SW480 (cell line): ENCODE results near the gene TACC2.
"Not testable (repeated sequence)": the region's sequence is repeated elsewhere in the genome, so short reads cannot be mapped to it uniquely, and the experiment has no call there.

Experiments used
- DNase-seq: peaks from one replicate; pipeline ENCODE4 v3.0.0-alpha.2; 2016; ENCODE audit warnings: low spot score

The TACC2 gene

DNA sequence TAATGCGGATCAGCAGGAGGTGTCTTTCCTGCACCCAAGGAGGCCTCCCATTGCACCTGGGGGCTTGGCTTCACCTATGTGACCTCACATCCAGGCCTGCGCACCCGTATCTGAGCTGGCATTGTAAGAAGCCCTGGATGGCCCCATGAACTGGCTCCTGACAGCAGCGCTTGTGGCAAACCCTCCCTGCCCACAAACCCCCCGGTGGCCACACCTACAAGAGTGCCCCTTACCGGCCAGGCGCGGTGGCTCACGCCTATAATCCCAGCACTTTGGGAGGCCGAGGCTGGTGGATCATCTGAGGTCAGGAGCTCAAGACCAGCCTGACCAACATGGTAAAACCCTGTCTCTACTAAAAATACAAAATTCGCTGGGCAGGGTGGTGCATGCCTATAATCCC lies 107.2 kb downstream of the TACC2 start:
- not testable (repeated sequence) for DNase-seq

DNA sequence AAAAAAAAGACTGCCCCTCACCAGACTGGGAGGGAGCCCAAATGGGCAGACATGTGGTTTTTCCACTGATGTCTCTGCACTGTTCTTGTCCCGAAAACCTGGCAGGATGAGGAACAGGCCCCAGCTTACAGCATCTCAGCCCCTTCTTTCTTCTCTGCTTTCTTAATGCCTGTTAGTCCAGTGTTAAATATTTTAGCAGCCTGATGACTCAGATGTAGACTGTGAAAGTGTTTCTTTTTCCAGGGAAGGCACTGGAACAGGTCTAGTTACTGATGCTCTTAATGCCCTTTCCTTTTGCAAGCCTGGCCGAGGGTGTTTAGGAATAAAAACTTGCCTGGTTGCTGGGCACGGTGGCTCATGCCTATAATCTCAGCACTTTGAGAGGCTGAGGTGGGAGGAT lies 107.7 kb downstream of the TACC2 start:
- DNase-seq = no peak

DNA sequence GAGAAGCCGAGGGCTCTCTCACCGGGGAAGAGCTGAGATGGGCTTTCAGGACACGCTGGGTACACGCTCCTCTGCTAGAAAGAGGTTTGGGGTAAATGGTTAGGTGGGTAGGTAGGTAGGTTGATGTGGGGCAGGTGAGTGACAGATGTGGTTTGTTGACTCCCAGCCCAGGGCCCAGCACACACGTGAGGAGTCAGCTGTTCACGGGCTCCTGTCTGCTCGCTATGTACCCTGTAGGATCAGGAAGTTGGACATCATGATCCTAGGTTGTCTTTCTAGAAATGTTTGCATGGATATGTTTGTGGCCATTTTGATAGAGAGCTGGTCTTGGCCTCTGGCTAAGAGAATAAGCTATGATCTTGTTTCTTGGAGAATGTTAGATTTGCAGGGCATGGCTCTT lies 109.0 kb downstream of the TACC2 start:
- no peak for DNase-seq

DNA sequence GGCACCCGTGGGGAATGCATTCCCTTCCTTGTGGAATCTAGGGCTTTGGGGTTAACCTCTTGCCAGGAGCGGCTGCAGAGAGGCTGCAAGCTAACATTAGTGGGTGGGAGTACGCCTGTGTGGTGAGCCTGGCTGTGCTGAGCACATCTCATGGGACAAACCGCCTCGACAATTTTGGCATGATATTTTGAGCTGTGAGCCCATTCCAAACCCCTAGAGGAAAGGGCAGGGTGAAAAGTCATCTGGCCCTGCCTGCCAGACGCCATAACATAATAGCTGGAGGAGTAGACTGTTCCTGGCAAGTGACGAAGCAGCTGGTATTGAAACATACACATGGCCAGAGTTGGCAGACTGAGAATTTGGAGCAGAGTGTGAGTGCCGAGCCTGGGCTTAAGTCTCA lies 110.0 kb downstream of the TACC2 start:
- no peak for DNase-seq

DNA sequence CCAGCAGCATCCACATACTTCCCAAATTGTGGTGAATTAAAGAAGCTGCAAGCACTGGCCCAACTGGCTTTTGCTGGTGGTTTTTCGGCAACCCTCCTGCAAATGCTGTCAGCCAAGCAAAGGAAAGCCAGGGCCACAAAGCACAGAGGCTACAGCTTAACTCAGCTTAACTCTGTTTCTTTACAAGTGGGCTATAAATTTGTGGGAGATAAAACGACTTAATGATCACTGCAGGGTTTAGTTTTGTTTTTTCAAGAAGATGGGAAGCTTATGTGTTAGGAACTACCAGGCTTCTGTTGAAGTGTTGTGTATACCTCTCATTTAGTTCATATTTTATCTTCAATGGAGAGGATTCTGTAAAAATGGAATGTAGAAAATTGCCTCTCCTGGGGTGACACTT lies 110.6 kb downstream of the TACC2 start:
- no peak for DNase-seq

DNA sequence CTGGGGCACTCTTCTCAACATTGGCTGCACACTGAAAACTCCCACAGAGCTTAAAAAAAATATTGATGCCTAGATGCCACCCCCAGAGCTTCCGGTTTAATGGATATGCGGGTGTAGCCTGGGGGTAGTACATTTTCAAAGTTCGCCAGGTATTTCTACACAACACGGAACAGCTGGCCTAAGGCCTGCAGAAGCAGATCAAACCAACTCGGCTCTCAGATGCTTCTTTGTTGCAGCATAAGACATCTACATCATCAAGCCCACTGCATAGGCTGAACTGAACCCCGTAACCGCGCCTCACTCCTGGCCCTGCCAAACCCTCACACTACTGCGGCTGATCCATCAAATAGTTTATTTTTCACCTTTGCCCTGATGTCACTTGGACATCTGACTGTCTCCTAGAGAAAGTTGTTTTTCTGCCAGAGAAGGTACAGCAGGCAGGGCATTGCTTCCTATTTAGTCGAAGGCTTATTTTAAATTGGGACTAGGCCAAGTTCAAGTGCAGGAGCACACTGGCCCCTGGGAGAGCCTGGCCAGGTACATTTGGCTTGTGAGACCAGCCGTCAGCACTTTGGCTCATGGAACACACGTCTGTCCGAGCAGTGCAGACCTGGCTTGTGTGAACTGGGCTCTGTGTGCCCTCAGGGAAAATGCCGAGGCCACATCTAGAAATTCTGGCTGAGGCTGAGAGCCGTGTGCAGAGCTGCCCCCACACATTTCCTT lies 113.3 kb downstream of the TACC2 start:
- DNase-seq = no peak

DNA sequence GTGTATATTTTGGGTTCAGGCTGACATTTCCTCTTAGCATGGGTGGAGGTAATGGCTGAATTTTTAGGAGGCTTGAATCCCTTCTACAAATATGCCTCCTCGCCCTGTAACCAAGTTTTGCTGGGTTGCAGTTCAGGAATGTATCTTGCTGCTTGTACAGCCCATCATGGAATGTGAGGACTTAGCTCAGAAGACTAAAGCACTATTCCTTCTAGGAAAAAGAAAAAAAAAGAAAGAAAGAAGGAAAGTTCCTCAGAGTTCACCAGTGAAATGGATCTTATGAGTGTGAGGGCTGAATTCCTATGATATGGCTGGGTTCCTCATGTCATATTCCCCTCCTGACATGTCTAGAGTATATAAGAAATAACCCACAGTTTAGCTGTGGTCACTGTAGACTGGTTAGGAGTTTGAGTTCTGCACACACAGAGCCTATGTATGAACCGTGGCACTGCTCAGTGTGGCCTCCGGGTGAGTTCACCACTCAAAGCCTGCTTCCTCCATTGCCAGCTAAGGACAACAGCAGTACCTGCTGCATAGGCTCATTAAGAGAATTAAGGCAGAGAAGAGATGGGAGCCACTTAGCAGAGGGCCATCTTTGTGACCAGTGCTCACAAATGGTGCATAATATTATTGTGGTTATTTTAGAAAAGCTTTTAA lies 114.0 kb downstream of the TACC2 start:
- DNase-seq = no peak

DNA sequence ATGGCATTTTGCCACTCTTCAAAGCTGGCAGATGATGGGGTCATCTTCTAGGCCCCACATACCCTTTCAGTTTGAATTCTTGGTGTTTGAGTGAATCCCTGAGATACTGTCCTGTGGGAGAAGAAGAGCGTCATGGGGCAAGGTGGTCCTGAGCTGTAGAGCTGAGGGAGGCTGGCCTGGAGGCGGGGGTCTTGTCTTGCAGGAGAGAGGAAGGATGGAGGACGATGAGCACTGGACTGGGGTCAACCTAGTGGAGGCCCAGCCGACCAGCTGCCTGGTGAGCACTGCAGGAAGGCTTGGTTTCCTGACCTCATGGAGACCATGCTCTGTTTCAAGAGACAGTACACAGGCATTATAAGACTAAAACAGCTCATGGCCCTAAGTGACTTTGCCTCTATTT lies 114.6 kb downstream of the TACC2 start:
- no peak for DNase-seq

DNA sequence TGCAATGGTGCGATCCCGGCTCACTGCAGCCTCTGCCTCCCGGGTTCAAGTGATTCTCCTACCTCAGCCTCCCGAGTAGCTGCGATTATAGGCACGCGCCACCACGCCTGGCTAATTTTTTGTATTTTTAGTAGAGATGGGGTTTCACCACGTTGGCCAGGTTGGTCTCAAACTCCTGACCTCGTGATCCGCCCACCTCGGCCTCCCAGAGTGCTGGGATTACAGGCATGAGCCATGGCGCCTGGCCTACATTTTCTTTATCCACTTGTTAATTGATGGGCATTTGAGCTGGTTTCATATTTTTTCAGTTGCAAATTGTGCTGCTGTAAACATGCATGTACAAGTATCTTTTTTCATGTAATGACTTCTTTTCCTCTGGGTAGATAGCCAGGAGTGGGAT lies 119.8 kb downstream of the TACC2 start:
- DNase-seq = not testable (repeated sequence)

DNA sequence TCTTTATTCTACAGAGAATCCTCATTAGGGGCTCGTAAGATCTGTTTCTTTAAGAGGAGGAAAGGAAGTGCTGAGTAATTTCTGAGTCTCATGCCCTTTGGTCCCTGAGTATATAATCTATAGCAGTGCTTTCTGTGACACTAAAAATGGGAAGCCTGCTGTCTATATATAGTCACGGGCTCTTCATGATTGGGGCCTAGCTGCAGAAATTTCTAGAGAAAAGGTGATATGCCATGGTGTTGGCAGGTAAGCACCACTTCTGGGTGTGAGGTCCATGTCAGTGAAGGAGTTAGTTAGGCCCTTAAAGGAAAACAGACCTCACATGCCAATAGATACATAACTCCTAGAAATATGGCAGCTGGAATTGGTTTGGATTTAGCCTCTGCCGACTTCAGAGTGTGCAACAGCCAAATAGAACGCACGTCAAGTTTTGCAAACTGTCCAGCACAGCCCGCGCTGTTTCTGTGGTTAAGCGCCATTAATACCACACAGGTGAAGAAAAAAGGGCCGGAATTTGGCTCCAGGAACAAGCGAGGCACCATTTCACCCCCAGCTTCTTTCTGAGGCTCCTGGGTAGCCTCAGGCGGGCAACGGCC lies 123.2 kb downstream of the TACC2 start:
- DNase-seq = peak; percentile 15

DNA sequence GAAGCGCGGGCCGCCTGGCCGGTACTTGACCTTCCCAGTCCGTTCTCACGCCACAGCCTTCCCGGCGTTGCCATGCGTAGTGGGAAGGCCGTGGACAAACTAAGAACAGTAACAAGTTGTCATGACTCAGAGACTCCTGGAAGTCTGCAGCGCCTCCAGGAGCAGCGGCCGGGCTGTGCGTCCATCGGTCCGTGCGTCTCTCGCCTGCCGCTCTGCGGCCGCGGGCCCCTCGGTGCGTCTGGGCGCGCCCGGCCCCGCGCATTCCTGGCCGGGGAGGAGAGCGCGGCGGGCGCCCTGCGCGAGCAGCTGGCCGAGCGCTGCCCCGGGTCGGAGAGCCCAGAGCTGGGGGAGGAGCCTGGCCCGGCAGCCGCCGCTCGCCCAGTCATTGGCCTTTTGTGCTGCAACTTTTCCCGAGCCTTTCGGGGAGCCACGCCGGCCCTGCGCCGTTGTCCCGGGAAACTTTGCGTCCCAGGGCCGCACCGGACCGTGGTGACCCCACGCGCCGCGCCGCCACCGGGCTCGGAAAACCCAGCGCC lies 123.7 kb downstream of the TACC2 start:
- DNase-seq = peak; percentile 90

DNA sequence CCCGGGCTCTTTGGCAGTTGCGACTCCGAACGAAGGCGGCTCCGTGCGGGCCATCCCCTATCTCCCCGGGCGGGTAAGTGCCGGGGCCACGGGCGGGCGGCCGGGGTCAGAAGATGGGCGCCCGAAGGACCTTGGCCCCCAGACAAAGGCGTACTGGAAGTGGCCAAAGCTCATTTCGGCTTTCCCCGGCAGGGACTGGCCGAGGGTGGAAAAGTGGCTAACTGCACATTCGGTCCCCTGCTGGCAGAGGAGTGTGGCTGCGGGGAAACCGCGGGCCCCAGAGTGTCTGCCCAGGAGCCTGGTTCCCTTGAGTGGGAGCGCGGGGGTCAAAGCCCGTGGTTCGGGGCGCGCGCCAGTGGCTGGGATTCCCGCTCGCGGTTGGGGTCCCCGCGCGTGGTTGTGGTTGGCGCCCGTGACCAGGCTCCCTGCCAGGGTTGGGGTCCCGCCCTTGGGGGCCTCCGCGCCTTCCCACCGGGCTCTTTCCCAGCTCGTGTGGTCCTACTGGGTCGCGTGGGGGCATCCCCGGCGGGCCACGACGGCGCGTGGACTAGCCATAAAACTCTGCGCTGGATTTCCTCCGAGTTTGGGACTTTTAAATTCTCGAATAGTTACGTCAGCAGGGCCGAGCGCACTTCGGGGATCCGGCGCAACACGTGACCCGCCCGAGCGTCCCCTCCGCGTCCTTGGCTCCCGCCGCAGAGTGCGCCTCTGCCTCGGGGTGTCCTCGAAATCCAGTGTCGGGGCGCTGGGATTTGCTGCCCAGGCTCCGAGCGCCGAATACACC lies 124.4 kb downstream of the TACC2 start:
- DNase-seq = peak; percentile 71

DNA sequence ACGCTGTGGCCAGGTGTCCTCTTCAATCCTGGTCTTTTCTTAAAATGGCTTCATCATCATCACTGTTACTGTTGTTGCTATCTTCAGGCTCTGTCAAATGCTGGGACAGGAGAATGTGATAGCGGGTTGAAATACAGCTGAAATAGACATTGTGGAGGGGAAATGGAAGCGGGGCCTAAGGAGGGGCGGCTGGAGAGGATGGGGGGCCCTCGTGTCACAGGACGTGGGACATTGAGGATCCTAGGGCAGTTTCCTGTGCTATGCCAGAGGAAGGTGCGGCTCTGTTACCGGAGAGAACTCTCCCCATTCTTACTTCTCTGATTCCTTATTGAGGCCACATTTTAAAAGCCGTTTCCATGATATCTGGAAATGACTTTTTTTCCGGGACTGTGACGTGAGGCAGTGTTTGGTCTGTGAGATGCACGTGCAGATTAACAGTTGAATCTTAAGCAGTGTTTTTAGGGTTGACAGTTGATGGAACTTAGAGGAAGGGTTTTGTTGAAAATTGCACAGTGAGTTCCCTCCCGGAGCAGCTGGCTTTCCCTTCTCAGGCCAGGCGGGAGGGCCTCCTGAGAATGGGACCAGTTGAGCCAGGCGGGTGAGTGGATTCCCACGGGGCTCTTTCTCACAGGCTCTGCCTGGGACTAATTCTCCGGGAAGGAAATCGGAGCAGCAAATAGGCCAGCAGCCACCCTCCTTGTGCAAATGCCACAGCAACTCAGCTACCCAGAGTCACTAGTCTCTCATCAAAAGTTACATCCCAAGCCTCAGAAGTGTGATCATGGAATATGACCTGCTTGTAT lies 125.2 kb downstream of the TACC2 start:
- no peak for DNase-seq

DNA sequence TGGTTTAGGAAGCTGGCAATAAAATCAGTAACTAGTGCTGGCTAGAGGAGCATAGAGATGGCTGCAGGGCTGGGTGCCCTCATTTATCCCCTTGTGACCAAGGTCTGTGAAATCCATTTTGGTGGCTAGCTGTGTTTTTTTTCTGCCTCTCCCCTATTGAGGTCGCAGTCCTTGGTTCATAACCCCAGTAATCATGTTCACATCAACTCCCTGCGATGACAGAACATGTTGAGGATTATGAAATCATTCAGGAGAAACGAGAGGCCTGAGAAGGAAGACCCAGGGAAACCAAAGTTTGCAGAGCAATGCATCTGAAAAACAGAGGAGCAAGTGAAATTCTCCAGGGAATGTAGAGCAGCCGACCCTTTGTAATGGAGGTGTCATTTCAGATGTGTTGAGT lies 126.9 kb downstream of the TACC2 start:
- DNase-seq = no peak

DNA sequence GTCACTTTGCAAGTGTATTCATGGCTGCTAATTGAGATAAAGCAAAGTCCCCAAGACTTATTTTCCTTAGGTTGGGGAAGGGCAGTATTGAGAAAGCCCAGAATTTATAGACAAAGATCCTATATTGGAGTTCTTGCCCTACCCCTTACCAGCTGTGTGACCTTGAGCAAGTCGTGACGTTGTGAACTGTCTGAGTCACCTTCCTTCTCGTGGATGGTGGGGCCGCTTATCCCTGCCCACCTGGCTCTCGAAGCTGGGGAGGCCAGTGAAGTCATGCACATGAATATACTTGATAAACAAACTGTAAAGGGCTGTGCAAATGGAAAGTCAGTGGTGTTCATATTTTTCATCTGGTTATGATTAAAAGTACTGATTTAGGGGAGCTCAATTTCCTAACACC lies 127.4 kb downstream of the TACC2 start:
- DNase-seq = no peak

DNA sequence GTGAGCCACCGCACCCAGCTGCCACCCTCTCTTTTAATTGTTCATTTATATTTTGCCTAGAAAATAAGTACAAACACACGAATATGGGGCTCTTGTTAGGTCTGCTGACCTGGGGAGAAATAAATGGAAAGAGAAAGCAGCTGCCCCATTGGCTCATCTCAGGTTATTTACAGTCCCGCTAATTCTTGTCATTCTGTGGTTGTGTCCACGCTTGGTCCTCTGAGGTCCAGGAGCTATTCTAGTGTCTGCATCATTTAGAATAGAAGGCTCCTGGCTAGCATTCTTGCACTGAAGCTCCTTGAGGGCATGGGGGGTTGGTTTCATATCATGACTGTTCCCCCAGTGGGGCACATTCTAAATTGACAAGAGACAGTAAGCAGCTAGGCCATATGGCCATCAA lies 128.5 kb downstream of the TACC2 start:
- DNase-seq = no peak

DNA sequence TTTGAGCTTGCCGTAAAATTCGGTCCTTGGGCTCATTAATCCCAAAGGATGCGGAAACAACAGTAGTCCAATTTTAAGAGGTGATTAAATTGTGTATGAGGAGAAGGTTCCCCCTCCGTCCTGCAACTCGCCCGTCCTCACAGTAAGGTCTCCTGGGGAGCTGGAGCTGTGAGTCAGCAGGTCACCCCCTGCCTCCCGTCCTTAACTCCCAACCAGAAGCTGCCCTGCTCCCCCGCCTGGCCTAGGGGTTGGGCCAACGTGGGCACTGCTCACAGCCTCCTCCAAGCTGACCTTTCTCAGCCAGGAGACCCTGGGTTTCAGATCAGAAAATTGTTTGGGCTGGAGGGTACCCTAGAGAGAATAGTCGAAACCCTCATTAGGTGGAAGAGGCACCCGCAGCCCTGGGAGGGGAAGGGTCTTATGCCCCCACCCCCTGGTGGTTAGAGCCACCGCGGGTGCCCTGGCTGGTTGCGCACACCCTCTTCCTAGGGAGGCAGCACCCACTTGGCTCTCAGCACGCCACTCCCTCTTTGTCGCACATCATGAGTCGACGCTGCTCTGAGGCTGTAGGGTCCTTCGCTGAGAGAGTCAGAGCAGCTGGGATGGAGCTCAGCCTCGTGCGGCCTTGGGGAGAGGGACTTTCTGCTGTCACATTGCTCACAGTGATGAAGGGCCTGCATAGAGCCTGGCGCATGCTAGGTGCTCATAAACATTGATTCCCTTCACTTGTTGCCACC lies 131.2 kb downstream of the TACC2 start:
- no peak for DNase-seq

DNA sequence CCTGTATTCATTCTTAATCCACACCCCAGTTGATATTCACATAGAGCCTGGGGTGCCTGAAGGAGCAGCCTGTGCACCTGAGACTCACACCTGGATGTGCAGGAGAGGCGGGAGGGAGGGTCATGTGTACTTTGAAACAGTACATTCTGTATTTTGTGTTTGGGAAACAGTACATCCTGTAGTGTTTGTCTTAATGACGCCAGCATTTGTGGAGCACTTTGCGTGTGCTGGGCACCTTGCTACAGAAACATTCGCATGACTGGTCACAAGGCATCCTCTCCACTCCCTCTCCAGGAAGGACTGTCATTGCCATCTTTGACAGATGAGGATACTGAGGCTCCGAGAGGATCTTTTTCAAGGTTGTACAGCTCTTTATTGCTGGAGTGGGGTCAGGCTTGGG lies 132.1 kb downstream of the TACC2 start:
- no peak for DNase-seq

DNA sequence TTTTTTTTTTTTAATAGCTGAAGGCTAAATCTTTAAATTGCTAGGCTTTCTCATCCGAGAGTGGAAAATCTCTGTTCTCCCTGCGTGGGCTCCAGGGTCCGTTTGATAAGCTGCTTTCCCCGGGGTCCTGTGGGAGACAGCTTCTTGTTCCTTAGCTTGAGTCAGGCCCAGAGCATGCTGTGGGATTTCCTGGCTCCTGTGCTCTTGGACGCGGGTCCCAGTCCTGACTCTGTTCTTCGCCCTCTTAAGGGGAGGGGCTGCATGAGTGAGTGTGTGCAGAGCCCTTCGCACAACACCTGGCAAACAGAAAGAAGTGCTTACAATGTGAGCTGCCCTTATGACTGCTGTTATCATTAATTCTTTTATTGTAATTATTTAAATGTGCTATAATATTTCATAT lies 133.5 kb downstream of the TACC2 start:
- no peak for DNase-seq

DNA sequence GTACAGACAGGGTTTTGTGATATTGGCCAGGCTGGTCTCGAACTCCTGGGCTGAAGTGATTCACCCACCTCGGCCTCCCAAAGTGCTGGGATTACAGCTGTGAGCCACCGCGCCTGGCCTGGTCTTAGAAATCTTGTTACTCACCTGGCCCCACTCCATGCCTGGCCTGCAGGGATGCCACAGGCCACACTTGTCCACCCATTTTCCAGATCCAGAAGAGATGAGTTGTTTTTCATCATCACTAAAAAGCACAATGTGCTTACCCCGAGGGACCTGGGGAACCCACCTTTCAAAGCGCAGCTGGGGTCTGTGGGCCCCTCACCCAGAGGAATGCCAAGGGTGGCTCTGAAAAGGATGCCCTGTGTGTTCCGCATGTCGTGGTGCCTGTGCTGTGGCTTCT lies 134.2 kb downstream of the TACC2 start:
- DNase-seq = no peak

DNA sequence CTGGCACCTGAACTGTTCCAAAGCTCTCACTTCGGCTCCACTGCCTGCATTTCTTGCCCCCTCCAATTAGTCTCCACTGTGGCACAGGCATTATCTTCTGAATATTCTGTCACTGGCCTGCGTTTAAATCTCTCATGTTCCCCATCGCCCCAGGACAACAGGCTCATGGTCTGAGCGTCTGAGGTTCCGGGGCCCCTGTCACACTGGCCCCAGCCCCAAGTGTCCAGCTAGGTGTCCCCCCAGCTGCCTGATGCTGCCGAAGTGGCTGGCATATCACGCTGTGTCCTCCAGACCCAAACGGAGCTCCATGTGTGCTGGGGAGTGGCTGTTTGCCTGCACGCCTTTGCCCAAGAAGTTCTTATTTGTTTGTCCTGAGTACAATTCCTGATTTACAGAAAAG lies 135.4 kb downstream of the TACC2 start:
- no peak for DNase-seq
